GM12872 (cell line): Measurements from ENCODE around the gene SLC11A2.

Experiments used
- CTCF ChIP-seq: IDR thresholded peaks from 3 replicates; pipeline ENCODE4 v1.5.1; 2011; ENCODE audit warnings: low read depth, mild to moderate bottlenecking, low read length, moderate library complexity; ENCODE audit not compliant: insufficient read depth

The SLC11A2 gene

DNA sequence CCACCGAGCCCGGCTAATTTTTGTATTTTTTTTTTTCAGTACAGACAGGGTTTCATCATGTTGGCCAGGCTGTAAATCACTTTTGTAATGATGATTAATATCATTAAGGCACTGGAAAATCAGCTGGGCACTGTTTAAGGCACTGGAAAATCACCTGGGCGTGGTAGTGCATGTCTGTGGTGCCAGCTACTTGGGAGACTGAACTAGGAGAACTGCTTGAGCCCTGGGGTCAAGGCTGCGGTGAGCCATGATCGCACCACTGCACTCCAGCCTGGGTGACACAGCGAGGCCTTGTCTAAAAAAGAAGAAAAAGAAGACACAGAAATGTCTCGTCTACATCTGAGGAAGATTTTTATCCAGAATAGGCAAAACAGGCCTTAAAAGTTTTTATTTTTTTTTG is 12.7 kb downstream of the SLC11A2 start:
- TF ChIP-seq CTCF = no peak

- TF ChIP-seq CTCF = no peak
Measured at GRCh38 chr12:51012570-51013236, 13.5 kb downstream of the SLC11A2 start.

GRCh38 chr12:51011955-51012354 is 14.2 kb downstream of the SLC11A2 start:
- TF ChIP-seq CTCF = no peak

DNA sequence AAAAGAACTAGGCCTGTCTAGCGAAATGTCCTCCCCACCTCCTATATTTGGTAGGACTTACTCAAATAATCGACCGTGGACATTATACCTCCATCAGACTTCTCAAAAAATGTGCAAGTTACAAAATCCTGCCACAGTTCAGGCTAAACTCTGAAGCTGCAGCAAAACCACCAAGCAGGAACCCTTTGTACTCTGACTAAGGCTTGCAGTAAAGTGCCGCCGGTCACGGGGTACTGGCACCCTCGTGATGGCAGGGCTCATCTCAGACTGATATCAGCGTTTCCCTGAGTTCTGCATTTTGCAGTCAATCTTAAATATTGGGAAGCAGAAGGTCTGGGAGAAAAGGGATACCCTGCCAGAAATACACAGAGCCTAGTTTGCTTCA is 17.1 kb downstream of the SLC11A2 start:
- TF ChIP-seq CTCF = no peak

- no peak for TF ChIP-seq CTCF
Measured at GRCh38 chr12:51008329-51009055, 17.7 kb downstream of the SLC11A2 start.

GRCh38 chr12:51005671-51006070 is 20.5 kb downstream of the SLC11A2 start:
- no peak for TF ChIP-seq CTCF

DNA sequence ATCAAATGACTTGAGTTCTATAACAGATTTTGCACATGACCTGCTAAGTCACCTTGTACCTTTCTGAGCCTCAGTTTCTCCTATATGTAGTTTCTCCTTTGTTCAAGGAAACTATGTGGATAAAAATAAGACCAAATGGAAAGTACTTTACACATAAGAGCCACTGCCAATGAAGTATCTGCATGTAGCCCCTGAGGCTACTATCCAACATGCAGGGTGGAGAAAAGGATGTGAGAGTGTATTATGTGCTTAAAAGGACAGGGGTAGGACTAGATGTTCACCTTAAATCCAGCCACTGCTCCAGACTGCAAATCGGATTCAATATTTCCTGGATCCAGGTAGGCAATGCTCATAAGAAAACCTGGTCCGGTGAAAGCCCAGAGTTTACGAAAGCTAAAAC is 21.2 kb downstream of the SLC11A2 start:
- no peak for TF ChIP-seq CTCF
